ENCODE measurements around the gene KHK.

The KHK gene

GRCh38 chr2:27136751-27137150, 50.2 kb downstream of the KHK start:
- Histone ChIP-seq H3K36me3 (ENCODE audit: control insufficient read depth, low read length) (peaks cover 22% of the 10 kb centered on the region), H3K27ac (ENCODE audit: low read depth, low read length) (no peak overlapping the region), H3K4me2 (ENCODE audit: low read length) (no peak overlapping the region), H4K20me1 (ENCODE audit: control insufficient read depth, insufficient read depth, low read depth, low read length) (no peaks in the 10 kb centered on the region; the same call in 1 of the 2 replicates), H3K4me3 (ENCODE audit: low read length) (no peak overlapping the region), H3K9me2 (replicated peaks; ENCODE audit: control insufficient read depth, low read length) (no peaks in the 10 kb centered on the region), H3K4me1 (ENCODE audit: control insufficient read depth, low read length) (peaks cover 17% of the 10 kb centered on the region), H3F3A (ENCODE audit: control insufficient read depth, insufficient read depth) (no peaks in the 10 kb centered on the region), H3K27me3 (ENCODE audit: control insufficient read depth, low read length) (no peaks in the 10 kb centered on the region), H3K79me2 (ENCODE audit: control insufficient read depth, low read length) (peaks cover 22% of the 10 kb centered on the region), H3K9me3 (ENCODE audit: control insufficient read depth, insufficient read depth, low read length) (no peaks in the 10 kb centered on the region)
- no peak for TF ChIP-seq CTCF (IDR thresholded peaks at IDR 0.05; ENCODE audit: low read depth, low read length, poor library complexity, severe bottlenecking)
- no peak for TF ChIP-seq EZH2phosphoT487 (IDR thresholded peaks at IDR 0.05; ENCODE audit: borderline replicate concordance, low read length)

- Histone ChIP-seq H3K27me3 (ENCODE audit: control insufficient read depth, low read length) (no peaks in the 10 kb centered on the region), H3K36me3 (ENCODE audit: control insufficient read depth, low read length) (peaks cover 15% of the 10 kb centered on the region), H3K4me2 (ENCODE audit: low read length) (no peak overlapping the region), H3K27ac (ENCODE audit: low read depth, low read length) (no peak overlapping the region), H3K4me3 (ENCODE audit: low read length) (no peak overlapping the region), H3K79me2 (ENCODE audit: control insufficient read depth, low read length) (peaks cover 20% of the 10 kb centered on the region), H3K9me3 (ENCODE audit: control insufficient read depth, insufficient read depth, low read length) (no peaks in the 10 kb centered on the region), H4K20me1 (ENCODE audit: control insufficient read depth, insufficient read depth, low read depth, low read length) (no peaks in the 10 kb centered on the region; the same call in 1 of the 2 replicates), H3K9me2 (replicated peaks; ENCODE audit: control insufficient read depth, low read length) (no peaks in the 10 kb centered on the region), H3F3A (ENCODE audit: control insufficient read depth, insufficient read depth) (no peaks in the 10 kb centered on the region), H3K4me1 (ENCODE audit: control insufficient read depth, low read length) (peaks cover 17% of the 10 kb centered on the region)
- TF ChIP-seq EZH2phosphoT487 (IDR thresholded peaks at IDR 0.05; ENCODE audit: borderline replicate concordance, low read length) (no peak), CTCF (IDR thresholded peaks at IDR 0.05; ENCODE audit: low read depth, low read length, poor library complexity, severe bottlenecking) (no peak)
These were observed 50.9 kb downstream of the KHK start for GRCh38 chr2:27137322-27137935.

- Histone ChIP-seq H3K4me3 (ENCODE audit: low read length) (no peak overlapping the region), H3K4me2 (ENCODE audit: low read length) (no peak overlapping the region), H3F3A (ENCODE audit: control insufficient read depth, insufficient read depth) (no peaks in the 10 kb centered on the region), H3K79me2 (ENCODE audit: control insufficient read depth, low read length) (peaks cover 13% of the 10 kb centered on the region), H4K20me1 (ENCODE audit: control insufficient read depth, insufficient read depth, low read depth, low read length) (no peaks in the 10 kb centered on the region; the same call in 1 of the 2 replicates), H3K9me3 (ENCODE audit: control insufficient read depth, insufficient read depth, low read length) (no peaks in the 10 kb centered on the region), H3K27me3 (ENCODE audit: control insufficient read depth, low read length) (peaks cover 3% of the 10 kb centered on the region), H3K27ac (ENCODE audit: low read depth, low read length) (no peak overlapping the region), H3K9me2 (replicated peaks; ENCODE audit: control insufficient read depth, low read length) (no peaks in the 10 kb centered on the region), H3K36me3 (ENCODE audit: control insufficient read depth, low read length) (peaks cover 8% of the 10 kb centered on the region), H3K4me1 (ENCODE audit: control insufficient read depth, low read length) (peaks cover 14% of the 10 kb centered on the region)
- no peak for TF ChIP-seq EZH2phosphoT487 (IDR thresholded peaks at IDR 0.05; ENCODE audit: borderline replicate concordance, low read length)
- TF ChIP-seq CTCF (IDR thresholded peaks at IDR 0.05; ENCODE audit: low read depth, low read length, poor library complexity, severe bottlenecking), result no peak
These were observed 51.5 kb downstream of the KHK start for GRCh38 chr2:27138111-27138510.

Measured in DOHH2 (cell line).